Panc1 (cell line): ENCODE results near the gene SPTA1. TPM values are rescaled to one million over a fixed set of nuclear protein-coding genes. Genes with fewer than 3 reads are reported as not detected.

Experiments used
- ATAC-seq: fragments of 200-7000 bp; cut with Tn5 transposase; 2 replicates; pipeline ENCODE4 v1.9.1; 2020; ENCODE audit warnings: mild to moderate bottlenecking, moderate library complexity
- BruUV-seq: library from RNA; stranded (reverse); fragments of 400-500 nt; replicated peaks from 2 replicates; lab custom pipeline; 2021; lab: Mats Ljungman, UMichigan
- CTCF ChIA-PET: fragments of 300-600 bp; sonication (Branson Sonifier 250); formaldehyde crosslinking; loops from one replicate; lab custom pipeline; 2022; ENCODE audit warnings: antibody characterized with exemption; lab: Charles Lee
- POLR2A ChIA-PET: fragments of 300-600 bp; sonication (Branson Sonifier 250); formaldehyde crosslinking; loops from one replicate; lab custom pipeline; 2022; ENCODE audit warnings: antibody characterized with exemption; lab: Charles Lee
- DNase-seq: peaks from one replicate; pipeline ENCODE4 v3.0.0-alpha.2; 2010; ENCODE audit warnings: low read depth, low spot score
- H3K27ac ChIP-seq: 2 replicates; pipeline ENCODE4 v1.5.1; 2011; ENCODE audit warnings: mild to moderate bottlenecking, low read length, inconsistent platforms
- H3K27me3 ChIP-seq: fragments of 200-500 bp; sonication (Bioruptor generic); 2 replicates; pipeline ENCODE4 v1.6.0; 2014; ENCODE audit warnings: low read length, inconsistent platforms; ENCODE audit not compliant: control insufficient read depth, insufficient read depth
- H3K36me3 ChIP-seq: fragments of 200-500 bp; sonication (Bioruptor generic); 2 replicates; pipeline ENCODE4 v1.5.1; 2014; ENCODE audit warnings: inconsistent platforms, mild to moderate bottlenecking, low read length, moderate library complexity; ENCODE audit not compliant: control insufficient read depth, insufficient read depth
- H3K4me1 ChIP-seq: 2 replicates; pipeline ENCODE4 v1.5.1; 2011; ENCODE audit warnings: inconsistent platforms, mild to moderate bottlenecking, low read length, moderate library complexity; ENCODE audit not compliant: control insufficient read depth, insufficient read depth
- H3K4me3 ChIP-seq, 2 experiments: 2 replicates each; pipeline ENCODE4 v1.5.1; 2011 to 2012; ENCODE audit warnings: low read depth in 2 of 2, low read length in 2 of 2, mild to moderate bottlenecking in 2 of 2, inconsistent platforms in 1 of 2, moderate library complexity in 1 of 2
- H3K9me3 ChIP-seq: fragments of 200-500 bp; sonication (Bioruptor generic); 2 replicates; pipeline ENCODE4 v1.5.1; 2014; ENCODE audit warnings: low read depth, mild to moderate bottlenecking, inconsistent platforms, low read length, moderate library complexity; ENCODE audit not compliant: control insufficient read depth, insufficient read depth
- POLR2AphosphoS5 ChIP-seq: IDR thresholded peaks from 2 replicates; pipeline ENCODE4 v1.6.1; 2012; ENCODE audit warnings: mild to moderate bottlenecking, low read depth, low read length, moderate library complexity
- SIN3A ChIP-seq: IDR thresholded peaks from 2 replicates; pipeline ENCODE4 v1.6.1; 2012; ENCODE audit warnings: low read depth, mild to moderate bottlenecking, low read length, moderate library complexity, borderline replicate concordance; ENCODE audit not compliant: insufficient read depth
- TCF7L2 ChIP-seq: IDR thresholded peaks from 2 replicates; pipeline ENCODE4 v1.6.1; 2011; ENCODE audit warnings: mild to moderate bottlenecking, low read depth, low read length, inconsistent platforms
- in situ Hi-C: cut with HindIII; loops from 2 replicates; pipeline ENCODE4 v1.10.0; 2016; ENCODE audit warnings: low sequenced_read_pairs, low pct_unique_long_range_greater_than_20kb
- intact Hi-C: fragments of 100-400 bp; cut with micrococcal nuclease; formaldehyde crosslinking; loops from one replicate; pipeline ENCODE4 v1.10.0; 2022; ENCODE audit not compliant: unreplicated experiment
- total RNA-seq: library from RNA; stranded (reverse); gene quantifications from one replicate; pipeline ENCODE4 v1.2.1, GENCODE V29; 2021; ENCODE audit not compliant: unreplicated experiment
- TF ChIP-seq, protein P1 (sequence below), 2 experiments: IDR thresholded peaks; 2 replicates each; pipeline ENCODE4 v1.6.1; 2011 to 2012; ENCODE audit warnings: low read depth in 2 of 2, control low read depth in 1 of 2, low read length in 1 of 2, mild to moderate bottlenecking in 1 of 2, moderate library complexity in 1 of 2; ENCODE audit not compliant: insufficient read depth in 1 of 2
- TF ChIP-seq, protein P2 (sequence below): fragments of 450-650 bp; IDR thresholded peaks from 2 replicates; pipeline ENCODE4 v1.5.1; 2017; ENCODE audit warnings: mild to moderate bottlenecking

The SPTA1 gene
- total RNA-seq, 1 experiment from 2014 or later = not detected

DNA sequence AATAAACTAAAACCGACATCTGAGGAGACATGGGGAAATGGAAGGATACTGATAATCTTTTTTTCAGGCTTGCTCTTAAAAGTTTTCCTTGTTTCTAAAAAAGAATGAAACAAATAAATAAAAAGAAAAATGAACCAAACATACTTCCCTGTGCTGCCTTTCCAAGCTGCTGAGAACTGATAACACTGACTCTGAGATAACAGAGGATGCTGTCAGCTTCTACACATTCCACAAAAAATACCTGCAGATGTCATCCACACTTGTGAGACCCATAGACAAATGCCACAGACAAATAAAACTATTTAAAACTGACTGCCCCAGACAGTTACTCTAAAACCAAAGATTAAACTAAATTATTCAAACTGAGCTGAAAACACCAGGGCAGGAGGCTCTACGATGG is 46.0 kb upstream of the SPTA1 start:
- H3K36me3 ChIP-seq = no peaks in the 10 kb centered on the region
- ChIA-PET CTCF (no interaction called here), POLR2A (no interaction called here)
- ATAC-seq = no peak
- no peaks in the 10 kb centered on the region for H3K4me1 ChIP-seq
- intact Hi-C loops = no loop called here
- no peak overlapping the region for H3K27ac ChIP-seq
- TF ChIP-seq SIN3A (no peak), TCF7L2 (no peak)
- no peaks in the 10 kb centered on the region for H3K27me3 ChIP-seq
- in situ Hi-C loops = no loop called here
- DNase-seq = no peak
- no peaks in the 10 kb centered on the region for H3K9me3 ChIP-seq
- no peak overlapping the region for H3K4me3 ChIP-seq
- BruUV-seq = no TSS peak

DNA sequence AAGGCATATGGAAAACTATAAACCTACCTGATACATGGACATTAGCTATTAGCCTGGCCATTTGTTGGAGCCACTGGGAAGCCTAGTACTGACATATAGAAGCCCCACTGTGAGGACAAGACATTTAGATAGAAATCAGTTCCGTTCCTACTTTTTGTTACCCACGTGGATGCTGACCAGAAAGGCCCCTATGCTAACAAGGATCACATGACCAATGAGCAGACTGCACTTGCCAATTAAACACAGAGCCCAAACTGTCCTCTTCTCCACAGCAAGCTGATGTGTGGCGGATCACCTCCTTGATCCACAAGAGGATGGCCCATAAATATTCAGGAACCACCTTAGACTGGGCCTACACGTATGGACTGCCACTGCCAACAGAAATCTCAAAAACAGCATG is 45.2 kb upstream of the SPTA1 start:
- ATAC-seq (no peak), DNase-seq (no peak)
- H3K27me3 ChIP-seq = no peaks in the 10 kb centered on the region
- no peak overlapping the region for H3K27ac ChIP-seq
- no peaks in the 10 kb centered on the region for H3K36me3 ChIP-seq
- CTCF ChIA-PET = no interaction called here
- intact Hi-C loops (no loop called here), in situ Hi-C loops (no loop called here)
- TF ChIP-seq, protein P1, sequence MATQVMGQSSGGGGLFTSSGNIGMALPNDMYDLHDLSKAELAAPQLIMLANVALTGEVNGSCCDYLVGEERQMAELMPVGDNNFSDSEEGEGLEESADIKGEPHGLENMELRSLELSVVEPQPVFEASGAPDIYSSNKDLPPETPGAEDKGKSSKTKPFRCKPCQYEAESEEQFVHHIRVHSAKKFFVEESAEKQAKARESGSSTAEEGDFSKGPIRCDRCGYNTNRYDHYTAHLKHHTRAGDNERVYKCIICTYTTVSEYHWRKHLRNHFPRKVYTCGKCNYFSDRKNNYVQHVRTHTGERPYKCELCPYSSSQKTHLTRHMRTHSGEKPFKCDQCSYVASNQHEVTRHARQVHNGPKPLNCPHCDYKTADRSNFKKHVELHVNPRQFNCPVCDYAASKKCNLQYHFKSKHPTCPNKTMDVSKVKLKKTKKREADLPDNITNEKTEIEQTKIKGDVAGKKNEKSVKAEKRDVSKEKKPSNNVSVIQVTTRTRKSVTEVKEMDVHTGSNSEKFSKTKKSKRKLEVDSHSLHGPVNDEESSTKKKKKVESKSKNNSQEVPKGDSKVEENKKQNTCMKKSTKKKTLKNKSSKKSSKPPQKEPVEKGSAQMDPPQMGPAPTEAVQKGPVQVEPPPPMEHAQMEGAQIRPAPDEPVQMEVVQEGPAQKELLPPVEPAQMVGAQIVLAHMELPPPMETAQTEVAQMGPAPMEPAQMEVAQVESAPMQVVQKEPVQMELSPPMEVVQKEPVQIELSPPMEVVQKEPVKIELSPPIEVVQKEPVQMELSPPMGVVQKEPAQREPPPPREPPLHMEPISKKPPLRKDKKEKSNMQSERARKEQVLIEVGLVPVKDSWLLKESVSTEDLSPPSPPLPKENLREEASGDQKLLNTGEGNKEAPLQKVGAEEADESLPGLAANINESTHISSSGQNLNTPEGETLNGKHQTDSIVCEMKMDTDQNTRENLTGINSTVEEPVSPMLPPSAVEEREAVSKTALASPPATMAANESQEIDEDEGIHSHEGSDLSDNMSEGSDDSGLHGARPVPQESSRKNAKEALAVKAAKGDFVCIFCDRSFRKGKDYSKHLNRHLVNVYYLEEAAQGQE (IDR thresholded peaks at IDR 0.05; ENCODE audit: insufficient read depth in 1 of 2, low read depth in 2 of 2, low read length in 1 of 2) = no peak
- TF ChIP-seq, protein P2, sequence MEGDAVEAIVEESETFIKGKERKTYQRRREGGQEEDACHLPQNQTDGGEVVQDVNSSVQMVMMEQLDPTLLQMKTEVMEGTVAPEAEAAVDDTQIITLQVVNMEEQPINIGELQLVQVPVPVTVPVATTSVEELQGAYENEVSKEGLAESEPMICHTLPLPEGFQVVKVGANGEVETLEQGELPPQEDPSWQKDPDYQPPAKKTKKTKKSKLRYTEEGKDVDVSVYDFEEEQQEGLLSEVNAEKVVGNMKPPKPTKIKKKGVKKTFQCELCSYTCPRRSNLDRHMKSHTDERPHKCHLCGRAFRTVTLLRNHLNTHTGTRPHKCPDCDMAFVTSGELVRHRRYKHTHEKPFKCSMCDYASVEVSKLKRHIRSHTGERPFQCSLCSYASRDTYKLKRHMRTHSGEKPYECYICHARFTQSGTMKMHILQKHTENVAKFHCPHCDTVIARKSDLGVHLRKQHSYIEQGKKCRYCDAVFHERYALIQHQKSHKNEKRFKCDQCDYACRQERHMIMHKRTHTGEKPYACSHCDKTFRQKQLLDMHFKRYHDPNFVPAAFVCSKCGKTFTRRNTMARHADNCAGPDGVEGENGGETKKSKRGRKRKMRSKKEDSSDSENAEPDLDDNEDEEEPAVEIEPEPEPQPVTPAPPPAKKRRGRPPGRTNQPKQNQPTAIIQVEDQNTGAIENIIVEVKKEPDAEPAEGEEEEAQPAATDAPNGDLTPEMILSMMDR = no peak
- no peak for TF ChIP-seq TCF7L2
- no peak for TF ChIP-seq POLR2AphosphoS5
- TF ChIP-seq SIN3A = no peak
- BruUV-seq = no TSS peak
- H3K9me3 ChIP-seq = no peaks in the 10 kb centered on the region
- POLR2A ChIA-PET = no interaction called here
- H3K4me1 ChIP-seq = no peaks in the 10 kb centered on the region
- no peak overlapping the region for H3K4me3 ChIP-seq

DNA sequence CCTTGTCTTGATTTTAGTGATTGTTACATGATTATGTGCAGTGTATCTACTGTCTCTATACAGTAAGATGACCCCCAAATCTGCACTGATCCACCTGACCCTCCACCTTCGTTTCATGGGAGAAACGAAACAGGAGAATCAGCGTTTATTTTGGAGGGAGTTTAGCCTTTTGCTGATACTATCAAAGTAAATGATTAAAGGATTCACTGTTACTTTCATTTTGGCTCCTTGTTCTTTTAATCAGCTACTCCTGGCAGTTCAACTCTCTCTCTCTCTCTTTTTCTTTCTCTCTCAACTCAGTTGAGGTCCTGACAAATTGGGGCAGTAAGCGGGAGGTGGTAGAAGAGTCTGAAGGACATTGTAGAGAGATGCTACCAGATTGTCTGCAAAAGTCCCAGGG is 43.9 kb upstream of the SPTA1 start:
- Histone ChIP-seq H3K36me3 (no peaks in the 10 kb centered on the region), H3K4me1 (no peaks in the 10 kb centered on the region), H3K9me3 (no peaks in the 10 kb centered on the region), H3K27me3 (no peaks in the 10 kb centered on the region), H3K4me3 (no peak overlapping the region), H3K27ac (no peak overlapping the region)
- TF ChIP-seq, protein P1 (IDR thresholded peaks at IDR 0.05; ENCODE audit: insufficient read depth in 1 of 2, low read depth in 2 of 2, low read length in 1 of 2) = no peak
- TF ChIP-seq, protein P2 = no peak
- TF ChIP-seq SIN3A = no peak
- intact Hi-C loops (no loop called here), in situ Hi-C loops (no loop called here)
- ChIA-PET CTCF (no interaction called here), POLR2A (no interaction called here)
- DNase-seq (no peak), ATAC-seq (no peak)
- BruUV-seq = no TSS peak
